ENCODE data around the gene PLA2G2D. TPM values are rescaled to one million over a fixed set of nuclear protein-coding genes. Genes with fewer than 3 reads are reported as not detected.
A peak's percentile ranks its signal among the peaks of the same experiment; 100 is the strongest.

The PLA2G2D gene
- total RNA-seq, 1 experiment from 2014 or later: not detected

DNA sequence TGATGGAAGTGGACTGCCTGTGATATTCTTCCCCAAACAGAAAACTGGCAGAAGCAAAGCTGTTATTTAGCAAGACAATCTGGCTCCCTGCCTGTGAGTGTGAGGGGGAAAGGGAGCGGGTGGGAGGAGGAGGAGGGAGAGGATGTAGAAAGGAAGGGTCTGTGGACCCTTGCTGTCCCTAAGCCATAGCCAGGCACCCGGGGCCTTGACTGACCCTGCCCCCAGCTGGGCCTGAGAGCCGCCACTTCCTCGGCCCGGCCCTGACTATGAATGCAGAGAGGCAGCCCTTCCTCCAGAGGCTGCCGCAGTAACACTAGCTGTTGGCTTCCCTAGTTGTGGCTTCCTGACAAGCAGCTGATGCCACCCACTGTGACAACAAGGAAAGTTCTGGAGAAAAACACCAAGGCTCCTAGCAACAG, 33.7 kb upstream of the PLA2G2D start:
- H3K27me3 ChIP-seq (replicated peaks; ENCODE audit: insufficient read depth, low read depth, low read length, poor library complexity): no peaks in the 10 kb centered on the region

DNA sequence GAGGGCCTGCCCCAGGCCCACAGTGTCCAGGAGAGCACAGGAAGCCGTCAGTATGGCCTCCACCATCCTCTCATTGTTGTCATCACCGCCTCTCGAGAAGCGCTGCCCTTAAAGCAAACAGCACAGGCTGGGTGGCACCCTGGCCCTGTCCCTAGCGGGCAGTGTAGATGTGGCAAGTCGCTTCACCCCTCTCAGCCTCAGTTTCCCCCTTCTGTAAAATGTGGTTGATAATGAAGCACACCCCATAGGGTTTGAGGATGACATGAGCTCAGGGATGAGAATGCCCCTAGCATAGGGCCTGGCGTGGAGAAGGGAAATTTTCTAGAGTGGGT, 33.2 kb upstream of the PLA2G2D start:
- no peak for DNase-seq (ENCODE audit: low spot score)

More for the DNA sequence above, 33.7 kb upstream of the PLA2G2D start:
- DNase-seq (ENCODE audit: low spot score): no peak
- Histone ChIP-seq H3K4me3 (ENCODE audit: low read depth, low read length, poor library complexity, severe bottlenecking) (no peak overlapping the region), H3K4me1 (ENCODE audit: insufficient read depth, low read length, poor library complexity, severe bottlenecking) (no peaks in the 10 kb centered on the region), H3K36me3 (ENCODE audit: insufficient read depth, low read length, poor library complexity, severe bottlenecking) (no peaks in the 10 kb centered on the region), H3K27ac (ENCODE audit: low read depth, low read length, poor library complexity, severe bottlenecking) (no peak overlapping the region), H3K9me3 (ENCODE audit: low read depth, low read length, poor library complexity, severe bottlenecking) (no peaks in the 10 kb centered on the region)
- BruUV-seq (replicated peaks): no TSS peak
- TF ChIP-seq EZH2 (IDR thresholded peaks at IDR 0.05; ENCODE audit: borderline replicate concordance, low read depth, low read length, poor library complexity, severe bottlenecking): no peak
- TF ChIP-seq, protein P1, sequence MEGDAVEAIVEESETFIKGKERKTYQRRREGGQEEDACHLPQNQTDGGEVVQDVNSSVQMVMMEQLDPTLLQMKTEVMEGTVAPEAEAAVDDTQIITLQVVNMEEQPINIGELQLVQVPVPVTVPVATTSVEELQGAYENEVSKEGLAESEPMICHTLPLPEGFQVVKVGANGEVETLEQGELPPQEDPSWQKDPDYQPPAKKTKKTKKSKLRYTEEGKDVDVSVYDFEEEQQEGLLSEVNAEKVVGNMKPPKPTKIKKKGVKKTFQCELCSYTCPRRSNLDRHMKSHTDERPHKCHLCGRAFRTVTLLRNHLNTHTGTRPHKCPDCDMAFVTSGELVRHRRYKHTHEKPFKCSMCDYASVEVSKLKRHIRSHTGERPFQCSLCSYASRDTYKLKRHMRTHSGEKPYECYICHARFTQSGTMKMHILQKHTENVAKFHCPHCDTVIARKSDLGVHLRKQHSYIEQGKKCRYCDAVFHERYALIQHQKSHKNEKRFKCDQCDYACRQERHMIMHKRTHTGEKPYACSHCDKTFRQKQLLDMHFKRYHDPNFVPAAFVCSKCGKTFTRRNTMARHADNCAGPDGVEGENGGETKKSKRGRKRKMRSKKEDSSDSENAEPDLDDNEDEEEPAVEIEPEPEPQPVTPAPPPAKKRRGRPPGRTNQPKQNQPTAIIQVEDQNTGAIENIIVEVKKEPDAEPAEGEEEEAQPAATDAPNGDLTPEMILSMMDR (conservative IDR thresholded peaks at IDR 0.05; ENCODE audit: low read depth, low read length): no peak
- ChIA-PET CTCF (no interaction called here), POLR2A (ENCODE audit: low non-redundant PET) (no interaction called here)
- intact Hi-C loops (cut with micrococcal nuclease; ENCODE audit: unreplicated experiment): loop anchor here (2.0 to 10.0 kb wide), 4 partner anchors 52 to 391 kb away; partner anchors contain the start of gene PLA2G2A

DNA sequence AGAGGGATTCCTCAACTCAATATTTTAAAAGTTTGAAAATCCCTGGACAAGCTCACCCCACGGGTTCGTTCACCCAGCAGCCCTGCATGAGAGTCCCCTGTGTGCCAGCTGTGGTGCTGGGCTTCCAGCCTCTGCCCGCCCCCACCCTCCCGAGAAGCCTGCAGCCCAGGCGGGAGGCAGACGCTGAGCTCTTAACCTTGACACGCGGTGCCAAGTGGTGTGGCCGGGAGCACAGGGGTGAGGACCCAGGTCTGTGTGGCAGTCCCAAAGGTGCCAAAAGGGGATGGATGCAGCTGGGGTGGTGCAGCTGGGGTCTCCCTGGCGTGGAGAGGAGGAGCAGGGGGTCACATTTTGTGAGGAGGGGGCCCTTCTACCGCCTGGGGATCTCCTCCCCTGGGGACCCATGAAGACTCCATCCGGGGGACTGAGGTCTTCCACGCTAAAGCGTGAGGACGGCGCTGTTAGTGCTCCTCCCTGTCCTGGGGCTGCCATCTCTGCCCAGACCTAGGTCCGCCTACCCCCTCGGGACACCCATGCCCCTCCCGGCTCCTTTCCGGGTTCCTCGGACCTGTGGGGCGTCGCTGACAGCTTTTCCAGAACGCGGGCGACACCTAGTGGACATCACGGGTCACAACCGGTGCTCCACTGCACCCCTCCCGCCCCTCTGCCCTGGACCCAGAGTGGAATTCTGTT, 32.7 kb upstream of the PLA2G2D start:
- no peak overlapping the region for H3K27ac ChIP-seq (ENCODE audit: low read depth, low read length, poor library complexity, severe bottlenecking)

More for the DNA sequence above, 33.2 kb upstream of the PLA2G2D start:
- Histone ChIP-seq H3K36me3 (ENCODE audit: insufficient read depth, low read length, poor library complexity, severe bottlenecking) (no peaks in the 10 kb centered on the region), H3K27ac (ENCODE audit: low read depth, low read length, poor library complexity, severe bottlenecking) (no peak overlapping the region), H3K4me3 (ENCODE audit: low read depth, low read length, poor library complexity, severe bottlenecking) (no peak overlapping the region), H3K4me1 (ENCODE audit: insufficient read depth, low read length, poor library complexity, severe bottlenecking) (no peaks in the 10 kb centered on the region), H3K27me3 (replicated peaks; ENCODE audit: insufficient read depth, low read depth, low read length, poor library complexity) (no peaks in the 10 kb centered on the region), H3K9me3 (ENCODE audit: low read depth, low read length, poor library complexity, severe bottlenecking) (no peaks in the 10 kb centered on the region)
- POLR2A ChIA-PET (ENCODE audit: low non-redundant PET): no interaction called here
- CTCF ChIA-PET: interaction anchor here (0.6 kb wide), 1 partner anchor 172 kb away, joined by 6 read pairs; no protein-coding TSS in a partner anchor
- no TSS peak for BruUV-seq (replicated peaks)
- intact Hi-C loops (cut with micrococcal nuclease; ENCODE audit: unreplicated experiment): loop anchor here (2.0 to 10.0 kb wide), 4 partner anchors 52 to 390 kb away; partner anchors contain the start of gene PLA2G2A
- TF ChIP-seq EZH2 (IDR thresholded peaks at IDR 0.05; ENCODE audit: borderline replicate concordance, low read depth, low read length, poor library complexity, severe bottlenecking): no peak
- TF ChIP-seq, protein P1 (conservative IDR thresholded peaks at IDR 0.05; ENCODE audit: low read depth, low read length): no peak

More for the DNA sequence above, 32.7 kb upstream of the PLA2G2D start:
- DNase-seq (ENCODE audit: low spot score): peak; percentile 82
- POLR2A ChIA-PET (ENCODE audit: low non-redundant PET): no interaction called here
- Histone ChIP-seq H3K4me3 (ENCODE audit: low read depth, low read length, poor library complexity, severe bottlenecking) (peak overlapping the region; percentile 27), H3K27me3 (replicated peaks; ENCODE audit: insufficient read depth, low read depth, low read length, poor library complexity) (no peaks in the 10 kb centered on the region), H3K4me1 (ENCODE audit: insufficient read depth, low read length, poor library complexity, severe bottlenecking) (no peaks in the 10 kb centered on the region), H3K9me3 (ENCODE audit: low read depth, low read length, poor library complexity, severe bottlenecking) (no peaks in the 10 kb centered on the region), H3K36me3 (ENCODE audit: insufficient read depth, low read length, poor library complexity, severe bottlenecking) (no peaks in the 10 kb centered on the region)
- no TSS peak for BruUV-seq (replicated peaks)
- intact Hi-C loops (cut with micrococcal nuclease; ENCODE audit: unreplicated experiment): loop anchor here (2.0 to 10.0 kb wide), 4 partner anchors 51 to 390 kb away; partner anchors contain the start of gene PLA2G2A
- CTCF ChIA-PET: interaction anchor here (0.6 to 0.9 kb wide), 3 partner anchors 37 to 177 kb away, joined by 3 to 6 read pairs (median 4); no protein-coding TSS in a partner anchor
- TF ChIP-seq, protein P1 (conservative IDR thresholded peaks at IDR 0.05; ENCODE audit: low read depth, low read length): peak; percentile 92
- no peak for TF ChIP-seq EZH2 (IDR thresholded peaks at IDR 0.05; ENCODE audit: borderline replicate concordance, low read depth, low read length, poor library complexity, severe bottlenecking)
